DND-41 (cell line): Measurements from ENCODE around the gene ZIM2.

Experiments
- ATAC-seq: fragments of 200-7000 bp; cut with Tn5 transposase; 3 replicates; pipeline ENCODE4 v1.9.1; 2021; ENCODE audit warnings: low read depth; ENCODE audit not compliant: insufficient read depth
- DNase-seq: peaks from one replicate; pipeline ENCODE4 v3.0.0-alpha.2; 2020
- H2AFZ ChIP-seq: 2 replicates; pipeline ENCODE4 v1.6.0; 2012; ENCODE audit warnings: low read depth, low read length
- H3K27ac ChIP-seq: 2 replicates; pipeline ENCODE4 v1.5.1; 2012; ENCODE audit warnings: low read length, inconsistent platforms
- H3K27me3 ChIP-seq: fragments of 200-600 bp; sonication (generic); 2 replicates; pipeline ENCODE4 v1.6.0; 2012; ENCODE audit warnings: low read length, mild to moderate bottlenecking, inconsistent platforms; ENCODE audit not compliant: insufficient read depth, poor library complexity
- H3K36me3 ChIP-seq: 2 replicates; pipeline ENCODE4 v1.5.1; 2012; ENCODE audit warnings: low read length, inconsistent platforms; ENCODE audit not compliant: insufficient read depth
- H3K4me1 ChIP-seq: 2 replicates; pipeline ENCODE4 v1.5.1; 2012; ENCODE audit warnings: mild to moderate bottlenecking, low read length; ENCODE audit not compliant: insufficient read depth
- H3K4me2 ChIP-seq: 2 replicates; pipeline ENCODE4 v1.6.0; 2012; ENCODE audit warnings: mild to moderate bottlenecking, moderate library complexity, low read length, inconsistent platforms; ENCODE audit not compliant: insufficient read depth
- H3K4me3 ChIP-seq, 2 experiments: fragments of 200-600 bp in 1 of 2; shearing (Covaris generic) in 1 of 2; 2 replicates each; pipeline ENCODE4 v1.5.1; 2012 to 2016; ENCODE audit warnings: inconsistent platforms in 2 of 2, low read length in 2 of 2, mild to moderate bottlenecking in 2 of 2, low read depth in 1 of 2, moderate library complexity in 1 of 2
- H3K79me2 ChIP-seq: 2 replicates; pipeline ENCODE4 v1.6.0; 2012; ENCODE audit warnings: low read length, inconsistent platforms; ENCODE audit not compliant: insufficient read depth
- H3K9ac ChIP-seq: 2 replicates; pipeline ENCODE4 v1.6.0; 2012; ENCODE audit warnings: low read depth, mild to moderate bottlenecking, inconsistent platforms, low read length, moderate library complexity
- H3K9me3 ChIP-seq: 2 replicates; pipeline ENCODE4 v1.5.1; 2012; ENCODE audit warnings: low read length, moderate library complexity, mild to moderate bottlenecking, inconsistent platforms; ENCODE audit not compliant: insufficient read depth, severe bottlenecking
- H4K20me1 ChIP-seq: 2 replicates; pipeline ENCODE4 v1.6.0; 2012; ENCODE audit warnings: low read length; ENCODE audit not compliant: insufficient read depth
- EZH2 ChIP-seq: IDR thresholded peaks from 3 replicates; pipeline ENCODE4 v1.6.1; 2012; ENCODE audit warnings: borderline replicate concordance, low read depth, mild to moderate bottlenecking, moderate library complexity, low read length, inconsistent platforms; ENCODE audit not compliant: severe bottlenecking
- TF ChIP-seq, protein P1 (sequence below): IDR thresholded peaks from 2 replicates; pipeline ENCODE4 v1.5.1; 2012; ENCODE audit warnings: borderline replicate concordance, low read length, moderate library complexity, mild to moderate bottlenecking; ENCODE audit not compliant: poor library complexity, severe bottlenecking; ENCODE audit errors: extremely low read depth

ZIM2 gene

DNA sequence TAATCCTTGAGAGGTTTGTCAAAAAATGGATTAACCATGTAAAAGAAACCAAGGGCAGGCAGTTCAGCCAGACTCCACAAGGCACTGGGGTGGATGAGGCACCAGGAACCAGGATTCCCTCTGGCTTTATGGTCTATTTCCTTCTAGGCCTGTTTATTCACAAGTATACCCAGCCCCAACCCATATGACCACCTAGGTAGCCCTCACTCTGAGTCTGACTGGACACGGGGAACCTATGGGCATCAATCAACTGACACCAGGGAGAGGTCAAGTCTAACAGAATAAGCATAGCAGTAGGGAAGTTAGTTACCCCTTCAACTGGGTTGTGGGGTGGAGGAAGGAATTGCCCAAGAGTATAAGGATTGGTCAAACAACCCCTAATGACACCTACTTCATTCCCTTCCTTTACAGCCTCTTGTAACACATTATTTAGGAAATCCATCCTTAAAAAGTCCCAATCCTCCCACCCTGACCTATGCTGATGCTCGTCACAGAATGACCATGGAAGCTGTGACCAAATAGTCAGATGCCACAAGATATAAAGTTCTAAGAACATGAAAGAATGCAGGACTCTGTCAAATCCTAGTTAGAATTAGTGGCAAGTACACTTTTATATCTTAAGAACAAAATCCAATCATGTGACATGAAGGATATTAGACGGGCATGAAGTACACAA is 31.7 kb downstream of the ZIM2 start:
- Histone ChIP-seq H3K27me3 (no peaks in the 10 kb centered on the region), H3K79me2 (no peaks in the 10 kb centered on the region), H3K36me3 (no peaks in the 10 kb centered on the region), H3K9ac (no peak overlapping the region), H4K20me1 (no peaks in the 10 kb centered on the region), H3K4me3 (no peak overlapping the region), H2AFZ (no peak overlapping the region), H3K4me2 (no peak overlapping the region), H3K4me1 (no peaks in the 10 kb centered on the region), H3K27ac (no peak overlapping the region), H3K9me3 (no peaks in the 10 kb centered on the region)
- ATAC-seq = no peak
- TF ChIP-seq EZH2 = no peak
- TF ChIP-seq, protein P1, sequence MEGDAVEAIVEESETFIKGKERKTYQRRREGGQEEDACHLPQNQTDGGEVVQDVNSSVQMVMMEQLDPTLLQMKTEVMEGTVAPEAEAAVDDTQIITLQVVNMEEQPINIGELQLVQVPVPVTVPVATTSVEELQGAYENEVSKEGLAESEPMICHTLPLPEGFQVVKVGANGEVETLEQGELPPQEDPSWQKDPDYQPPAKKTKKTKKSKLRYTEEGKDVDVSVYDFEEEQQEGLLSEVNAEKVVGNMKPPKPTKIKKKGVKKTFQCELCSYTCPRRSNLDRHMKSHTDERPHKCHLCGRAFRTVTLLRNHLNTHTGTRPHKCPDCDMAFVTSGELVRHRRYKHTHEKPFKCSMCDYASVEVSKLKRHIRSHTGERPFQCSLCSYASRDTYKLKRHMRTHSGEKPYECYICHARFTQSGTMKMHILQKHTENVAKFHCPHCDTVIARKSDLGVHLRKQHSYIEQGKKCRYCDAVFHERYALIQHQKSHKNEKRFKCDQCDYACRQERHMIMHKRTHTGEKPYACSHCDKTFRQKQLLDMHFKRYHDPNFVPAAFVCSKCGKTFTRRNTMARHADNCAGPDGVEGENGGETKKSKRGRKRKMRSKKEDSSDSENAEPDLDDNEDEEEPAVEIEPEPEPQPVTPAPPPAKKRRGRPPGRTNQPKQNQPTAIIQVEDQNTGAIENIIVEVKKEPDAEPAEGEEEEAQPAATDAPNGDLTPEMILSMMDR = no peak
- DNase-seq = no peak

DNA sequence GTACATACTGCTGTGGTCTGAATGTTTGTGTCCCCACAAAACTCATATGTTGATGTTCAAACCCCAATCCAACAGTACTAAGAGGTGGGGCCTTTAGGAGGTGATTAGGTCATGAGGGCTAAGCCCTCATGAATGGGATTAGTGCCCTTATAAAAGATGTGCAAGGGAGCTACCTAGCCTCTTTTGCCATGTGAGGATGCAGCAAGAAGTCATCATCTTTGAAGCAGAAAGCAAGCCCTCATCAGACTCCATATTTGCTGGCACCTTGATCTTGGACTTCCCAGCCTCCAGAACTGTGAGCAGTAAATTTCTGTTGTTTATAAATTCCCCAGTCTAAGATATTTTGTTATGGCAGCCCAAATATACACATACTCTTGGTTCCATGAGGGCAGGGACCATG is 33.9 kb downstream of the ZIM2 start:
- peaks cover 7% of the 10 kb centered on the region for H3K9me3 ChIP-seq
- no peak for DNase-seq
- H3K4me2 ChIP-seq = no peak overlapping the region
- no peak overlapping the region for H3K4me3 ChIP-seq
- no peaks in the 10 kb centered on the region for H3K36me3 ChIP-seq
- H3K27me3 ChIP-seq = no peaks in the 10 kb centered on the region
- no peaks in the 10 kb centered on the region for H3K79me2 ChIP-seq
- no peaks in the 10 kb centered on the region for H3K4me1 ChIP-seq
- no peak overlapping the region for H3K27ac ChIP-seq
- no peaks in the 10 kb centered on the region for H4K20me1 ChIP-seq
- H2AFZ ChIP-seq = no peak overlapping the region
- no peak for TF ChIP-seq EZH2
- TF ChIP-seq, protein P1 = no peak
- ATAC-seq = no peak
- no peak overlapping the region for H3K9ac ChIP-seq

DNA sequence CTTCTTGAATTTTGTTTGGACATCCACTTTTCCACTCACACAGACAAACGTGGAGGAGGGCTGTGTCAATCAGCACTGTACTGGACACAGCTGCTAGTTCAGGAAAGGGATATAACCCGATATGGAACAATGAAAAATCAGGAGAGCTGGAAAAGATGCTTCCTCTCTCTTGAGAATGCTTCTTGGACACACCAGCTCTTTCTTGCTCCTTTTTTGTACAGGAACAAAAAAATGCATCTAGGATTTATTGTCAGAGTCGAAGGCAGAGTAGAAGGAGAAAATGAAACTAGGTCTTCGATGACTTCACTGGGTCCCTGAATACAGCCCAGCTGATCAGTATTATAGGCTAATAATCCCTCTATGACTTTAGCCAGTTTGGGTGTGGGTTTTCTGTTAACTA is 62.2 kb downstream of the ZIM2 start:
- Histone ChIP-seq H4K20me1 (no peaks in the 10 kb centered on the region), H3K9me3 (no peaks in the 10 kb centered on the region), H3K27me3 (no peaks in the 10 kb centered on the region), H3K4me1 (no peaks in the 10 kb centered on the region), H2AFZ (no peak overlapping the region), H3K4me3 (no peak overlapping the region), H3K9ac (no peak overlapping the region), H3K27ac (no peak overlapping the region), H3K4me2 (no peak overlapping the region), H3K36me3 (no peaks in the 10 kb centered on the region), H3K79me2 (no peaks in the 10 kb centered on the region)
- ATAC-seq (no peak), DNase-seq (no peak)
- TF ChIP-seq EZH2 = no peak
- TF ChIP-seq, protein P1 = no peak
